Astrocyte (in vitro differentiated cells and primary cell): ENCODE data around the gene NDUFA13. TPM values are rescaled to one million over a fixed set of nuclear protein-coding genes. Genes with fewer than 3 reads are reported as not detected.

ENCODE experiments used
- DNase-seq: peaks from one replicate; pipeline ENCODE4 v3.0.0-alpha.2; 2010; ENCODE audit warnings: low read depth
- FAIRE-seq: peaks from 2 replicates; lab custom pipeline; 2011; peaks lifted over from hg19 to GRCh38; lab: Jason Lieb, UNC
- H2AFZ ChIP-seq: 2 replicates; pipeline ENCODE4 v1.6.0; 2012; ENCODE audit warnings: low read depth, low read length, inconsistent platforms
- H3K27ac ChIP-seq: 2 replicates; pipeline ENCODE4 v1.5.1; 2011; ENCODE audit warnings: low read depth, low read length, inconsistent platforms
- H3K27me3 ChIP-seq: 2 replicates; pipeline ENCODE4 v1.6.0; 2011; ENCODE audit warnings: low read length, inconsistent platforms; ENCODE audit not compliant: insufficient read depth
- H3K36me3 ChIP-seq: 2 replicates; pipeline ENCODE4 v1.5.1; 2011; ENCODE audit warnings: low read length, inconsistent platforms; ENCODE audit not compliant: insufficient read depth
- H3K4me1 ChIP-seq: 2 replicates; pipeline ENCODE4 v1.5.1; 2011; ENCODE audit warnings: low read length, inconsistent platforms; ENCODE audit not compliant: insufficient read depth
- H3K4me2 ChIP-seq: 2 replicates; pipeline ENCODE4 v1.6.0; 2012; ENCODE audit warnings: low read length, inconsistent platforms
- H3K4me3 ChIP-seq: 2 replicates; pipeline ENCODE4 v1.5.1; 2011; ENCODE audit warnings: low read depth, mild to moderate bottlenecking, low read length, inconsistent platforms; ENCODE audit not compliant: insufficient read depth
- H3K79me2 ChIP-seq: 2 replicates; pipeline ENCODE4 v1.6.0; 2012; ENCODE audit warnings: mild to moderate bottlenecking, low read length, inconsistent platforms; ENCODE audit not compliant: insufficient read depth
- H3K9ac ChIP-seq: 2 replicates; pipeline ENCODE4 v1.6.0; 2012; ENCODE audit warnings: mild to moderate bottlenecking, low read length, inconsistent platforms
- H3K9me3 ChIP-seq: 2 replicates; pipeline ENCODE4 v1.5.1; 2012; ENCODE audit warnings: low read depth, mild to moderate bottlenecking, low read length, inconsistent platforms; ENCODE audit not compliant: insufficient read depth
- H4K20me1 ChIP-seq: 2 replicates; pipeline ENCODE4 v1.6.0; 2012; ENCODE audit warnings: low read length, inconsistent platforms; ENCODE audit not compliant: insufficient read depth
- H3K27ac Mint-ChIP-seq: one replicate; pipeline ENCODE4 v1.8.0; 2021; ENCODE audit warnings: mild to moderate bottlenecking, mixed read lengths; ENCODE audit not compliant: unreplicated experiment
- H3K27me3 Mint-ChIP-seq: one replicate; pipeline ENCODE4 v1.8.0; 2021; ENCODE audit warnings: low read depth, mixed read lengths; ENCODE audit not compliant: unreplicated experiment
- H3K36me3 Mint-ChIP-seq: one replicate; pipeline ENCODE4 v1.8.0; 2021; ENCODE audit warnings: low read depth, mixed read lengths; ENCODE audit not compliant: unreplicated experiment
- H3K4me1 Mint-ChIP-seq: one replicate; pipeline ENCODE4 v1.8.0; 2021; ENCODE audit warnings: low read depth, mixed read lengths; ENCODE audit not compliant: unreplicated experiment
- H3K4me3 Mint-ChIP-seq: one replicate; pipeline ENCODE4 v1.8.0; 2021; ENCODE audit warnings: mild to moderate bottlenecking, moderate library complexity, mixed read lengths; ENCODE audit not compliant: unreplicated experiment
- H3K9me3 Mint-ChIP-seq: one replicate; pipeline ENCODE4 v1.8.0; 2021; ENCODE audit warnings: mild to moderate bottlenecking, mixed read lengths; ENCODE audit not compliant: unreplicated experiment
- CTCF ChIP-seq: IDR thresholded peaks from 2 replicates; pipeline ENCODE4 v1.5.1; 2011; ENCODE audit warnings: low read depth, mild to moderate bottlenecking, inconsistent platforms, low read length, moderate library complexity; ENCODE audit not compliant: insufficient read depth
- EZH2 ChIP-seq: IDR thresholded peaks from 2 replicates; pipeline ENCODE4 v1.6.1; 2012; ENCODE audit warnings: mild to moderate bottlenecking, low read length, inconsistent platforms; ENCODE audit not compliant: insufficient read depth
- total RNA-seq: library from RNA; stranded (reverse); gene quantifications from 2 replicates; pipeline ENCODE4 v1.2.1, GENCODE V29; 2021

Gene NDUFA13
- total RNA-seq, 1 donor from 2014 or later, result 311 TPM

GRCh38 chr19:19545707-19546106 is 29.7 kb downstream of the NDUFA13 start:
- H3K36me3 Mint-ChIP-seq, result peaks cover 10% of the 10 kb centered on the region
- Histone ChIP-seq H3K36me3 (no peaks in the 10 kb centered on the region), H3K9me3 (no peaks in the 10 kb centered on the region), H3K27ac (no peak overlapping the region), H3K4me2 (no peak overlapping the region), H3K4me3 (no peak overlapping the region), H3K4me1 (peaks cover 8% of the 10 kb centered on the region), H3K79me2 (no peaks in the 10 kb centered on the region), H2AFZ (no peak overlapping the region), H3K27me3 (peaks cover 10% of the 10 kb centered on the region), H3K9ac (no peak overlapping the region), H4K20me1 (no peaks in the 10 kb centered on the region)
- H3K4me3 Mint-ChIP-seq, result no peak overlapping the region
- no peaks in the 10 kb centered on the region for H3K9me3 Mint-ChIP-seq
- TF ChIP-seq CTCF (no peak), EZH2 (no peak)
- no peak for FAIRE-seq
- DNase-seq, result no peak
- H3K27me3 Mint-ChIP-seq, result peaks cover 15% of the 10 kb centered on the region
- peaks cover 8% of the 10 kb centered on the region for H3K4me1 Mint-ChIP-seq
- no peak overlapping the region for H3K27ac Mint-ChIP-seq

GRCh38 chr19:19546751-19547162 is 30.7 kb downstream of the NDUFA13 start:
- Histone ChIP-seq H4K20me1 (no peaks in the 10 kb centered on the region), H2AFZ (no peak overlapping the region), H3K4me1 (peaks cover 7% of the 10 kb centered on the region), H3K27me3 (peaks cover 8% of the 10 kb centered on the region), H3K27ac (no peak overlapping the region), H3K36me3 (no peaks in the 10 kb centered on the region), H3K4me3 (no peak overlapping the region), H3K9me3 (no peaks in the 10 kb centered on the region), H3K4me2 (no peak overlapping the region), H3K9ac (no peak overlapping the region), H3K79me2 (no peaks in the 10 kb centered on the region)
- FAIRE-seq, result no peak
- TF ChIP-seq EZH2, result no peak
- TF ChIP-seq CTCF, result no peak
- peaks cover 14% of the 10 kb centered on the region for H3K4me1 Mint-ChIP-seq
- peaks cover 15% of the 10 kb centered on the region for H3K27me3 Mint-ChIP-seq
- H3K36me3 Mint-ChIP-seq, result peaks cover 10% of the 10 kb centered on the region
- H3K27ac Mint-ChIP-seq, result no peak overlapping the region
- no peak overlapping the region for H3K4me3 Mint-ChIP-seq
- no peaks in the 10 kb centered on the region for H3K9me3 Mint-ChIP-seq
- DNase-seq, result no peak

GRCh38 chr19:19547674-19548336 is 31.8 kb downstream of the NDUFA13 start:
- peaks cover 13% of the 10 kb centered on the region for H3K27me3 Mint-ChIP-seq
- H3K27ac Mint-ChIP-seq, result no peak overlapping the region
- Histone ChIP-seq H3K4me1 (peaks cover 7% of the 10 kb centered on the region), H3K4me2 (no peak overlapping the region), H3K9ac (no peak overlapping the region), H3K27ac (no peak overlapping the region), H3K9me3 (no peaks in the 10 kb centered on the region), H3K4me3 (no peak overlapping the region), H3K27me3 (peaks cover 8% of the 10 kb centered on the region), H3K79me2 (no peaks in the 10 kb centered on the region), H3K36me3 (no peaks in the 10 kb centered on the region), H4K20me1 (no peaks in the 10 kb centered on the region), H2AFZ (no peak overlapping the region)
- peaks cover 8% of the 10 kb centered on the region for H3K36me3 Mint-ChIP-seq
- no peaks in the 10 kb centered on the region for H3K9me3 Mint-ChIP-seq
- TF ChIP-seq CTCF, result no peak
- TF ChIP-seq EZH2, result no peak
- FAIRE-seq (no peak), DNase-seq (no peak)
- peaks cover 16% of the 10 kb centered on the region for H3K4me1 Mint-ChIP-seq
- no peak overlapping the region for H3K4me3 Mint-ChIP-seq
